AG08396 (cell line): ENCODE measurements around the gene KICS2.
"Not testable (repeated sequence)": the region's sequence is repeated elsewhere in the genome, so short reads cannot be mapped to it uniquely, and the experiment has no call there.

ENCODE experiments used
- DNase-seq: peaks from one replicate; pipeline ENCODE4 v3.0.0; 2012; ENCODE audit warnings: low spot score, mixed read lengths

The KICS2 gene

GRCh38 chr12:64222009-64222765, at the start of gene KICS2:
Gene KICS2, minus strand, starts transcription at chr12:64222296. Its CDS starts 59 bp downstream, at chr12:64222237.
- DNase-seq = peak; percentile 94

- no peak for DNase-seq
Observed at GRCh38 chr12:64270411-64270810, 48.3 kb upstream of the KICS2 start.

- no peak for DNase-seq
Observed at GRCh38 chr12:64269161-64269560, 47.1 kb upstream of the KICS2 start.

- DNase-seq = no peak
Observed at GRCh38 chr12:64268409-64268808, 46.3 kb upstream of the KICS2 start.

GRCh38 chr12:64265839-64266238, 43.7 kb upstream of the KICS2 start:
- DNase-seq = no peak

GRCh38 chr12:64261813-64262212, 39.7 kb upstream of the KICS2 start:
- DNase-seq = no peak

GRCh38 chr12:64258576-64258975, 36.5 kb upstream of the KICS2 start:
- no peak for DNase-seq

- DNase-seq = peak; percentile 14
Observed at GRCh38 chr12:64256166-64256800, 34.2 kb upstream of the KICS2 start.

GRCh38 chr12:64255249-64255648, 33.2 kb upstream of the KICS2 start:
- DNase-seq = no peak

GRCh38 chr12:64253356-64253755, 31.3 kb upstream of the KICS2 start:
- no peak for DNase-seq

GRCh38 chr12:64252681-64253080, 30.6 kb upstream of the KICS2 start:
- DNase-seq = peak; percentile 54

GRCh38 chr12:64243809-64244208, 21.7 kb upstream of the KICS2 start:
- DNase-seq = no peak

GRCh38 chr12:64240781-64241180, 18.7 kb upstream of the KICS2 start:
- DNase-seq = no peak

GRCh38 chr12:64237382-64237781, 15.3 kb upstream of the KICS2 start:
- DNase-seq = no peak

GRCh38 chr12:64236549-64236948, 14.5 kb upstream of the KICS2 start:
- DNase-seq = no peak

- DNase-seq = peak; percentile 11
Observed at GRCh38 chr12:64232196-64232595, 10.1 kb upstream of the KICS2 start.

- no peak for DNase-seq
Observed at GRCh38 chr12:64229796-64230195, 7.7 kb upstream of the KICS2 start.

- no peak for DNase-seq
Observed at GRCh38 chr12:64229240-64229639, 7.1 kb upstream of the KICS2 start.

- DNase-seq = no peak
Observed at GRCh38 chr12:64225626-64226025, 3.5 kb upstream of the KICS2 start.

- peak; percentile 82 for DNase-seq
Observed at GRCh38 chr12:64221651-64222008, 466 bp downstream of the KICS2 start.

- no peak for DNase-seq
Observed at GRCh38 chr12:64220046-64220445, 2.0 kb downstream of the KICS2 start.

- no peak for DNase-seq
Observed at GRCh38 chr12:64219145-64219544, 3.0 kb downstream of the KICS2 start.

GRCh38 chr12:64218597-64218996, 3.5 kb downstream of the KICS2 start:
- no peak for DNase-seq

GRCh38 chr12:64217643-64218042, 4.5 kb downstream of the KICS2 start:
- DNase-seq = not testable (repeated sequence)
